Ramos (cell line): Measurements from ENCODE around the gene ATP23.

Experiments used
- in situ Hi-C: fragments of 300-500 bp; cut with MboI; formaldehyde crosslinking; loops from one replicate; pipeline ENCODE4 v1.14.3; 2022; ENCODE audit warnings: low sequenced_read_pairs; ENCODE audit not compliant: unreplicated experiment

ATP23 gene

GRCh38 chr12:57964421-57964820 lies 23.1 kb downstream of the ATP23 start:
- in situ Hi-C loops: no loop called here

- in situ Hi-C loops: no loop called here
These were observed 24.4 kb downstream of the ATP23 start for GRCh38 chr12:57965766-57966165.

DNA sequence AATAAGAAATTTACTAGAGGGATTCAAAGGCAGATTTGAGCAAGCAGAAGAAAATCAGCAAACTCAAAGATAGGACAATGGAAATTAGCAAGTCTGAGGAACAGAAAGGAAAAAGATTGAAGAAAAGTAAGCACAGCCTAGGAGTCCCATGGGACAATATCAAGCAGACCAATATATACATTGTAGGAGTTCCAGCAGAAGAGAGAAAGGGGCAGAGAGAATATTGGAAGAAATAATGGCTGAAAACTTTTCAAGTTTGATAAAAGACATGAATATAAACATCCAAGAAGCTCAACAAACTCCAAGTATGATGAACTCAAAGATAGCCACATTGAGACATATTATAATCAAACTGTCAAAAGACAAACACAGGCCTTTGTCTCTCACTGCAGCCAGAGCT lies 25.2 kb downstream of the ATP23 start:
- in situ Hi-C loops: no loop called here

DNA sequence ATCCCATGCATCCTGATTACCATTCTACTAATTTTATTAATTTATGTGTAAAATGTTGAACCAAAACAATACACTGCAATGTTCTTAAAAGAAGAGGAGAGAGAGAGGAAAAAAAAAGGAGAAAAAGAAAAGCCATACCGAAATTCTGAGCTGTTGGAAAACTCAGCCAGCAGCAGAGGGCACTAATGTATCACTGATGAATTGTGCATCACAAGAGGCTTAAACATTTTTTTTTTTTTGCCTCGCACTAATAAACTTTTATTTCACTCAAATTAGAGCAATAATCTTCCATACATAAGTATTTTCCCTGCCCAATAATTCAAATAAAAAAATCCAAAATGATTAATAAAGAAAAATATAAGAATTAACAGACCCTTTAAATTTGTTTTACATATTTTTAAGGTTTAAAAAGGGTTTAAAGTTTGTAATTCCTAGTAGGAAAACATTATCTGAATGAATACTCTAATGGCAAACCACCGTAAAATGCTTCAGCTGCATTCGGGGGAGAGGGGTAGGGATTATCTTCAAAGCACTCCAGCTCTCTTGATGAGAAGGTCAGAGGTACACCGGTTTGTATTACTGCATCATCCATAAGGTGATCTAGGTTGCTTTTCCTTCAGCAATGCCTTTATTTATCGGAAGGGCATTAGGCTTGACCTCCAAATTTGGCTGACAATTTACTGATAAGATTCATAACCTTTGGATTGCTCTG lies 41.9 kb downstream of the ATP23 start:
- in situ Hi-C loops: no loop called here

DNA sequence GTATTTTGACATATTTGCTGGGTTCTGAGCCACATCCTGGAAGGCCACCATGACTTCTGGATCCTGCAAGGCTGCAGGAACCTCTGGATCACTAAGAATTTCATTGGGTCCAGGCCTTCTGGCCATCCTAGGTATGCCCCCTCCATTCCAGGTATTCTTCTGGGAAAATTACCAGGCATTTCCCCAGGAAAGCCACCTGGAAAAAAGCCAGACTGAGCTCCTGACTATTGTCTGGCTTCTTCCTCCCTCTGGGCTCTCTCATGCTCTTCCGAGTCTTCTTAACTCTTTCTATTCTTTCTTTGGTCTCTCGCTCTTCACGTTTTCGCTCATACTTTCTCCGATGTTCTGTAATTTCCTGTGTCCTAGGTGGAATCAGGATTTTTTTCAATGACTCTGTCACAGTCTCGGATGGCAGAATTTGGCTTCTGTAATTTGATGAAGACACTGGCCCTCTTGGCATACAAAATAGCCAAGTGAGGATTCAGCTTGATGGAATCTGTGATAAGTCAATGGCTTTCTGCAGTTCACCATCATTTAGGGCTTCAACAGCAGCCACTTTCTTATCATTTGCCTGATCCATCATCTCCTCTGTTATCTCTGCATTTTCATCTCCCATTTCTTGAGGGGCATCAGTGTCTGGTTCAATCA lies 42.6 kb downstream of the ATP23 start:
- in situ Hi-C loops: no loop called here

GRCh38 chr12:57984629-57985151 lies 43.3 kb downstream of the ATP23 start:
- in situ Hi-C loops: no loop called here

DNA sequence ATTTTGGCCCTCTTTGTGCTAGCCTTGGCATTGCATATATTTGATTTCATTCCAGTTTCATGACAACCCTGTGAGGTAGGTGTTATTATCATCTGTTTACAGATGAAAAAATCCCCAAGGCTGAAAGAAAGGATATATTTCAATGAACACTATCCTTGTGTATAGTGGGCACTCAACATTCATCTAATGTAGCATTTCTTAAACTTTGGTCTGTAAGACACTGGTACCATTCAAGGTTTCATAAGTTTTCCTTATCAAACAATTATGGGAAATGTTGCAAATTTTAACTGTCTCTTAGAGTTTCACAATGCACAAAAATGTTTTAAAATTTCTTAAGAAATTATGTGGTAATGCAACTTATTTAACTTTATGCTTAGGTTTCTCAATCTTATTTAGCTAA lies 44.3 kb downstream of the ATP23 start:
- in situ Hi-C loops: no loop called here

GRCh38 chr12:57989838-57990237 lies 48.5 kb downstream of the ATP23 start:
- in situ Hi-C loops: no loop called here

DNA sequence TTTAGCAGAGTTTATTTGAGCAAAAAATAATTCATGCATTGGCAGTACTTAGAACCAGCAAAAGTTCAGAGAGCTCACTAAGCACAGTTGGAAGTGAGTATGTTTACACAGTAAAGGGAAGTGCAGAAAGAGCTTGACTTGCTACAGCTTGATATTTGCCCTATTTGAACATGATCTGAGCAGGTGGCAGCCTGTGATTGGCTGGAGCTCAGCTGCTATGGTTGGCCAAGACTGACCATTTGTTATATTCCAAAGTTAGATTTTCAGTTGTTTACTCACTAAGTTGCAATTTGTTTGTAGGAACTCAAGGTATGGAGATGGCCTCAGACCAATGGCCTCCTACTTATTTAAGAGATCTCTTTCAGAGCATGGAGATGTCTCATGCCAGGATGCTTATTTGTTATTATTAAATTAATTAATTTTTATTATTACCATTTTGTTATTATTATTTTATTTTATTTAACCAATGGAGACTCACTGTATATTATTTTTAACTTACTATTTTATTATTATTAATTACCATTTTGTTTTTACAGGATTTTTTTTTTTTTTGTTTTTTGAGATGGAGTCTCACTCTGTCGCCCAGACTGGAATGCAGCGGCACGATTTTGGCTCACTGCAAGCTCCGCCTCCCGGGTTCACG lies 49.0 kb downstream of the ATP23 start:
- in situ Hi-C loops: no loop called here

DNA sequence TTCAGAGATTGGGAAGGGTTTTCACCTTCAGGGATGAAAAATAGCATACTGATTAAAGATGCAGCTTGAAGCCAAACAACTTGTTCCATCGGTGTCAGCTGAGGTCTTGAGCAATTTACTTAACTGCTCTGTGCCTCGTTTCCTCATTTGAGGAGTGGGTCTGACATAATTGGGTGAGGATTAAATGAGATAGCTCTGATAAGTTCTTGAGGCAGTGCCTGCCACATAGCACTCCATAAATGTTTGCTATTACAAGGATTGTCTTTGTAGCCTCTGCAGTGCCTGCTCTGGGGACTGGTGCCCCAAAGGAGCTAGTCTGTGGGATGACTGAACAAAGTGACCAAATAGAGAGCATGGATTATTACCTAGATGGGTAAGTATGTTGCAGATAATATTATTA lies 50.6 kb downstream of the ATP23 start:
- in situ Hi-C loops: no loop called here

DNA sequence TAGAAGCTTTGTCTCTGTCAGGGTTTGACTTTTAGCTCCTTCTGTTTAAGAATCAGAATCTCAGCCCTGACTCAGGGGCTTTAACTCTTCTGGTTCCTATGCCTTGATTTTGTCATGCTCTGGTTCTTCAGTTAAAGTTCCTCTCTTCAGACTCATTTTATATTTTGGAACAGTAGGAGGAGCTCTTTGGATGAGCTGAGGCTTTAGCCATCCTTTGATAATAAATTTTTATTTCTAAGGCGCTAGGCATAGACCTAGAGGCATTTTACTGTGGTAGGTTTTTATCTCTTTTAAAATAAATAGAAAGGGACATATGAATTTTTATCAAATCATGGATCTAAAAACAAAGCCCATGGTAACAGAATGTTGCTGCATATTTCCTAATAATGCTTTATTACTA lies 51.7 kb downstream of the ATP23 start:
- in situ Hi-C loops: no loop called here

- in situ Hi-C loops: no loop called here
These were observed 52.5 kb downstream of the ATP23 start for GRCh38 chr12:57993834-57994233.

- in situ Hi-C loops: no loop called here
These were observed 55.2 kb downstream of the ATP23 start for GRCh38 chr12:57996520-57996919.

- in situ Hi-C loops: no loop called here
These were observed 56.9 kb downstream of the ATP23 start for GRCh38 chr12:57998251-57998650.

- in situ Hi-C loops: no loop called here
These were observed 59.1 kb downstream of the ATP23 start for GRCh38 chr12:58000499-58000898.

DNA sequence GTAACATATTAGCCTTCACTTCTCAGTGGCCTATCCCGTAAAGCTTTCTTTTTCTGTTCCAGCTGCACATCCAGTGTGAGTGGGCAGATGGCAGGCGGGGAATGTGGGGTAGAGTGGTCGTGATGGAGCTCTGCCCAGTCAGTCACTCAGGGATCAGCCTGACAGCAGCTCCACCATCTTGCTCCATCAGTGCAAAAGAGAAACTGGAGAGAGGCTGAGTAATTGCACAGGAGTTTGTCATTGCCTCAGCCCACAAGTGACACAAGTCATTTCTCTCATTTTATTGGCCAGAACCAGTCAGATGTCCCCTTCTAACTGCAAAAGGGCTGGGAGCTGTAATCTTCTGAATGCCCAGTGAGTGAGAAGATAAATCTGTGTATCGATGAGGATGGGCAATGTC lies 66.5 kb downstream of the ATP23 start:
- in situ Hi-C loops: no loop called here

DNA sequence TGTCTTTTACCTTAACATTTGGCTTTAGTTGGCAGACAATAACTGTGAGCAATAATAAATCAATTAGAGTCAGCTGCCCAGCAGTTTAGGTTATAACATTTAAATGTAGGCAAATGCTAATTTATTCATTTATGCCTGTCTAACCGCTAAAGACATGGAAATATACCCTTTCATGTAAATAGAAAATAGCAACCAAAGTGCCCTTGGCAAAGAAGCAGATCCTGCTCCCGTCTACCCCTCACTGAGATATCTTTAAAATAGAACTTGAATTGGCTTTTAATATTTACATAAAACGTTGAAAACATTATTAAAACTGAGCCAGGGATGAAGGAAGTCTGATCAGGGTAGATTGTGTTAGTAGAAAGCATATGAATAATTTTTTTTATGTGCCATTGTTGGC lies 67.3 kb downstream of the ATP23 start:
- in situ Hi-C loops: no loop called here
